H9 (cell line): ENCODE results near the gene EXO1. TPM values are rescaled to one million over a fixed set of nuclear protein-coding genes. Genes with fewer than 3 reads are reported as not detected.
A peak's percentile ranks its signal among the peaks of the same experiment; 100 is the strongest.

Source experiments
- DNase-seq: peaks from one replicate; pipeline ENCODE4 v3.0.0-alpha.2; 2017
- H2AFZ ChIP-seq: one replicate; pipeline ENCODE4 v1.6.1; 2013; ENCODE audit warnings: mild to moderate bottlenecking, low read length, control low read depth, moderate library complexity
- H2AK5ac ChIP-seq: 2 replicates; pipeline ENCODE4 v1.6.1; 2013; ENCODE audit warnings: low read length, control low read depth, mixed read lengths; ENCODE audit not compliant: insufficient read length
- H2BK120ac ChIP-seq: one replicate; pipeline ENCODE4 v1.6.1; 2013; ENCODE audit warnings: low read depth, mild to moderate bottlenecking, low read length, control low read depth, inconsistent platforms; ENCODE audit not compliant: poor library complexity, severe bottlenecking
- H2BK12ac ChIP-seq: 2 replicates; pipeline ENCODE4 v1.6.1; 2013; ENCODE audit warnings: low read length, control low read depth, mixed read lengths, low read depth; ENCODE audit not compliant: insufficient read length
- H2BK15ac ChIP-seq: 2 replicates; pipeline ENCODE4 v1.6.1; 2013; ENCODE audit warnings: low read depth, low read length, control low read depth
- H2BK20ac ChIP-seq: one replicate; pipeline ENCODE4 v1.6.1; 2013; ENCODE audit warnings: low read depth, mild to moderate bottlenecking, low read length, control low read depth, inconsistent platforms; ENCODE audit not compliant: poor library complexity, severe bottlenecking
- H2BK5ac ChIP-seq: 2 replicates; pipeline ENCODE4 v1.6.1; 2013; ENCODE audit warnings: low read length, control low read depth, mixed read lengths; ENCODE audit not compliant: insufficient read length
- H3K14ac ChIP-seq: 2 replicates; pipeline ENCODE4 v1.6.1; 2013; ENCODE audit warnings: low read length, control low read depth; ENCODE audit not compliant: insufficient read depth
- H3K18ac ChIP-seq: 2 replicates; pipeline ENCODE4 v1.6.1; 2013; ENCODE audit warnings: low read depth, mild to moderate bottlenecking, mixed read lengths, low read length, control low read depth; ENCODE audit not compliant: insufficient read length
- H3K23ac ChIP-seq: 2 replicates; pipeline ENCODE4 v1.6.1; 2013; ENCODE audit warnings: low read length, control low read depth, mixed read lengths, low read depth; ENCODE audit not compliant: insufficient read length
- H3K23me2 ChIP-seq: 2 replicates; pipeline ENCODE4 v1.6.1; 2013; ENCODE audit warnings: low read depth, mild to moderate bottlenecking, mixed read lengths, low read length, control low read depth; ENCODE audit not compliant: insufficient read length, poor library complexity, severe bottlenecking
- H3K27ac ChIP-seq: 2 replicates; pipeline ENCODE4 v1.5.1; 2013; ENCODE audit warnings: low read length, control low read depth, mixed read lengths, low read depth; ENCODE audit not compliant: insufficient read length
- H3K27me3 ChIP-seq: 2 replicates; pipeline ENCODE4 v1.6.1; 2013; ENCODE audit warnings: low read length, control low read depth, inconsistent platforms; ENCODE audit not compliant: insufficient read depth
- H3K4ac ChIP-seq: 2 replicates; pipeline ENCODE4 v1.6.1; 2013; ENCODE audit warnings: low read depth, mild to moderate bottlenecking, control low read depth, inconsistent platforms, low read length, moderate library complexity
- H3K4me1 ChIP-seq: 2 replicates; pipeline ENCODE4 v1.6.1; 2013; ENCODE audit warnings: low read length, control low read depth, inconsistent platforms; ENCODE audit not compliant: insufficient read depth
- H3K4me2 ChIP-seq: 2 replicates; pipeline ENCODE4 v1.6.1; 2013; ENCODE audit warnings: low read length, control low read depth, mixed read lengths; ENCODE audit not compliant: insufficient read length, insufficient read depth
- H3K56ac ChIP-seq: 2 replicates; pipeline ENCODE4 v1.6.1; 2013; ENCODE audit warnings: low read depth, mild to moderate bottlenecking, mixed read lengths, low read length, control low read depth; ENCODE audit not compliant: insufficient read length
- H3K79me1 ChIP-seq: 2 replicates; pipeline ENCODE4 v1.6.1; 2013; ENCODE audit warnings: low read depth, mild to moderate bottlenecking, moderate library complexity, low read length, control low read depth, inconsistent platforms; ENCODE audit not compliant: insufficient read depth, poor library complexity, severe bottlenecking
- H3K79me2 ChIP-seq: 2 replicates; pipeline ENCODE4 v1.6.1; 2013; ENCODE audit warnings: low read length, control low read depth, inconsistent platforms; ENCODE audit not compliant: insufficient read depth
- H3K9ac ChIP-seq: 2 replicates; pipeline ENCODE4 v1.6.1; 2013; ENCODE audit warnings: low read length, control low read depth, mixed read lengths; ENCODE audit not compliant: insufficient read length; ENCODE audit errors: extremely low read depth
- H3K9me3 ChIP-seq: one replicate; pipeline ENCODE4 v1.6.1; 2013; ENCODE audit warnings: low read depth, low read length, inconsistent platforms; ENCODE audit not compliant: control insufficient read depth
- H3T11ph ChIP-seq: one replicate; pipeline ENCODE4 v1.6.1; 2013; ENCODE audit warnings: mild to moderate bottlenecking, low read length, control low read depth, inconsistent platforms
- H4K20me1 ChIP-seq: one replicate; pipeline ENCODE4 v1.6.1; 2013; ENCODE audit not compliant: control insufficient read depth, insufficient read length, insufficient read depth
- H4K5ac ChIP-seq: 2 replicates; pipeline ENCODE4 v1.6.1; 2013; ENCODE audit warnings: low read depth, mild to moderate bottlenecking, mixed read lengths, low read length, control low read depth; ENCODE audit not compliant: insufficient read length
- H4K8ac ChIP-seq: replicated peaks from 2 replicates; pipeline ENCODE4 v1.6.1; 2013; ENCODE audit warnings: low read length, control low read depth, mixed read lengths, low read depth; ENCODE audit not compliant: insufficient read length
- H4K91ac ChIP-seq: 2 replicates; pipeline ENCODE4 v1.6.1; 2013; ENCODE audit warnings: low read depth, mild to moderate bottlenecking, moderate library complexity, mixed read lengths, low read length, control low read depth; ENCODE audit not compliant: insufficient read length
- H3K27ac Mint-ChIP-seq, 3 experiments: 2 replicates in 2 of 3; 3 replicates in 1 of 3; pipeline ENCODE4 v1.8.0; 2020 to 2021; ENCODE audit warnings: mixed read lengths in 3 of 3, mild to moderate bottlenecking in 1 of 3, moderate library complexity in 1 of 3
- H3K27me3 Mint-ChIP-seq: 2 replicates; pipeline ENCODE4 v1.8.0; 2021; ENCODE audit warnings: low read depth, mild to moderate bottlenecking, moderate library complexity, mixed read lengths
- H3K36me3 Mint-ChIP-seq, 3 experiments: 2 replicates in 2 of 3; 3 replicates in 1 of 3; pipeline ENCODE4 v1.8.0; 2020 to 2021; ENCODE audit warnings: low read depth in 3 of 3, mixed read lengths in 3 of 3; ENCODE audit not compliant: insufficient read depth in 1 of 3
- H3K4me1 Mint-ChIP-seq, 2 experiments: 2 replicates each; pipeline ENCODE4 v1.8.0; 2020; ENCODE audit warnings: mixed read lengths in 2 of 2
- H3K4me3 Mint-ChIP-seq, 2 experiments: 2 replicates in 1 of 2; 3 replicates in 1 of 2; pipeline ENCODE4 v1.8.0; 2020 to 2021; ENCODE audit warnings: mild to moderate bottlenecking in 2 of 2, mixed read lengths in 2 of 2, moderate library complexity in 1 of 2
- H3K9me3 Mint-ChIP-seq, 2 experiments: 2 replicates in 1 of 2; 3 replicates in 1 of 2; pipeline ENCODE4 v1.8.0; 2020; ENCODE audit warnings: mild to moderate bottlenecking in 2 of 2, mixed read lengths in 2 of 2, moderate library complexity in 1 of 2
- WGBS: extraction: QIAGEN DNeasy Blood & Tissue Kit; methylation state at CpG from one replicate; pipeline ENCODE4 v1.1.7; 2013; ENCODE audit warnings: missing lambda C conversion rate, low lambda C conversion rate, mixed read lengths; ENCODE audit not compliant: insufficient read length; ENCODE audit errors: extremely low coverage; 5-methylcytosine and 5-hydroxymethylcytosine counted together
- total RNA-seq: library from RNA; stranded (reverse); gene quantifications from 2 replicates; pipeline ENCODE4 v1.2.1, GENCODE V29; 2021
- TF ChIP-seq, protein P1 (sequence below): fragments of 200-600 bp; sonication (generic); conservative IDR thresholded peaks from 3 replicates; pipeline ENCODE4 v1.8.0; 2021; ENCODE audit warnings: antibody characterized with exemption, mild to moderate bottlenecking

Gene EXO1
- total RNA-seq, 1 experiment from 2014 or later = 43.2 TPM

DNA sequence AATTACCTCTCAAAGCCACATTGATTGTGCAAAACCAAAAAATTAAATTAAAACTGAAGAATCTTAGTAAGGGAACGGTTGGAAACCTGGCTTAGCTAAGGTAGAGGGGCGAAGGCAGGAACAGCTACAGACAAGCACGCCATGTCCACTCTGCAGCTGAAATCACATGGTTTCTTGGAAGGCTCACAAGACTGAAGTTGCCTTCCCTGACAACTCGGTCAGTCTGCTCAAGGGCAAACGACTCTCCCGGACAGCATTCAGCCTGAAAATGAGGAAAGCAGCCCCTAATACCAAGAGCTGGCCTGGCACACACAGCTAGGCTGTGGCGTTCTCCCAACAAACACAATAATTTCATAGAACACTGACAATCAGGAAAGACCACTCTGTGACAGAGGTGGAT lies 86.9 kb downstream of the EXO1 start:
- H3K4me2 ChIP-seq = no peak overlapping the region
- H3K9ac ChIP-seq = no peak overlapping the region
- no peak overlapping the region for H2AFZ ChIP-seq
- H3K9me3 Mint-ChIP-seq = peaks cover 13 to 17% of the 10 kb centered on the region in 2 experiments
- H3K23me2 ChIP-seq = no peaks in the 10 kb centered on the region
- H3K79me2 ChIP-seq = no peaks in the 10 kb centered on the region
- H2BK120ac ChIP-seq = no peak overlapping the region
- H3K27ac Mint-ChIP-seq = peak overlapping the region in 2 of 3 experiments; percentile 30 to 42; a peak in 3 of 7 replicates
- H3K14ac ChIP-seq = no peak overlapping the region
- H3K18ac ChIP-seq = no peak overlapping the region
- no peaks in the 10 kb centered on the region for H4K20me1 ChIP-seq
- H2BK12ac ChIP-seq = no peak overlapping the region
- H3K23ac ChIP-seq = no peak overlapping the region
- peaks cover 0 to 19% (median 6%) of the 10 kb centered on the region in 3 experiments; a peak in 4 of 7 replicates for H3K36me3 Mint-ChIP-seq
- no CpG with 5 or more reads among the region's 7 CpGs for WGBS
- H2BK15ac ChIP-seq = no peak overlapping the region
- no peak overlapping the region for H2AK5ac ChIP-seq
- no peaks in the 10 kb centered on the region for H3K79me1 ChIP-seq
- no peak overlapping the region for H3K4me3 Mint-ChIP-seq
- H4K8ac ChIP-seq = no peak overlapping the region
- H4K91ac ChIP-seq = no peak overlapping the region
- no peak overlapping the region for H3K27ac ChIP-seq
- no peaks in the 10 kb centered on the region for H3K9me3 ChIP-seq
- peaks cover 22 to 25% of the 10 kb centered on the region in 2 experiments for H3K4me1 Mint-ChIP-seq
- no peak overlapping the region for H3K56ac ChIP-seq
- DNase-seq = no peak
- TF ChIP-seq, protein P1, sequence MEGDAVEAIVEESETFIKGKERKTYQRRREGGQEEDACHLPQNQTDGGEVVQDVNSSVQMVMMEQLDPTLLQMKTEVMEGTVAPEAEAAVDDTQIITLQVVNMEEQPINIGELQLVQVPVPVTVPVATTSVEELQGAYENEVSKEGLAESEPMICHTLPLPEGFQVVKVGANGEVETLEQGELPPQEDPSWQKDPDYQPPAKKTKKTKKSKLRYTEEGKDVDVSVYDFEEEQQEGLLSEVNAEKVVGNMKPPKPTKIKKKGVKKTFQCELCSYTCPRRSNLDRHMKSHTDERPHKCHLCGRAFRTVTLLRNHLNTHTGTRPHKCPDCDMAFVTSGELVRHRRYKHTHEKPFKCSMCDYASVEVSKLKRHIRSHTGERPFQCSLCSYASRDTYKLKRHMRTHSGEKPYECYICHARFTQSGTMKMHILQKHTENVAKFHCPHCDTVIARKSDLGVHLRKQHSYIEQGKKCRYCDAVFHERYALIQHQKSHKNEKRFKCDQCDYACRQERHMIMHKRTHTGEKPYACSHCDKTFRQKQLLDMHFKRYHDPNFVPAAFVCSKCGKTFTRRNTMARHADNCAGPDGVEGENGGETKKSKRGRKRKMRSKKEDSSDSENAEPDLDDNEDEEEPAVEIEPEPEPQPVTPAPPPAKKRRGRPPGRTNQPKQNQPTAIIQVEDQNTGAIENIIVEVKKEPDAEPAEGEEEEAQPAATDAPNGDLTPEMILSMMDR = no peak
- no peak overlapping the region for H2BK5ac ChIP-seq
- no peaks in the 10 kb centered on the region for H3K27me3 Mint-ChIP-seq
- no peak overlapping the region for H2BK20ac ChIP-seq
- no peaks in the 10 kb centered on the region for H3K27me3 ChIP-seq
- no peak overlapping the region for H3K4ac ChIP-seq
- no peak overlapping the region for H3T11ph ChIP-seq
- no peak overlapping the region for H4K5ac ChIP-seq
- no peaks in the 10 kb centered on the region; the same call in 1 of the 2 replicates for H3K4me1 ChIP-seq

Other genes with a start within 250 kb of the EXO1 start
- gene CHML, start 207.8 kb upstream of the EXO1 start, total RNA-seq = 43.7 and 45.7 TPM in 2 replicates
- gene OPN3, start 207.8 kb upstream of the EXO1 start, total RNA-seq = 8.6 and 10.0 TPM in 2 replicates
- gene WDR64, start 195.9 kb upstream of the EXO1 start, total RNA-seq = not detected in 2 replicates
- gene BECN2, start 109.6 kb downstream of the EXO1 start, total RNA-seq = not detected in 2 replicates
- 3.5 and 3.6 TPM in 2 replicates for gene MAP1LC3C, start 150.9 kb downstream of the EXO1 start, total RNA-seq